Measurements from ENCODE around the gene EHD4.

The EHD4 gene

DNA sequence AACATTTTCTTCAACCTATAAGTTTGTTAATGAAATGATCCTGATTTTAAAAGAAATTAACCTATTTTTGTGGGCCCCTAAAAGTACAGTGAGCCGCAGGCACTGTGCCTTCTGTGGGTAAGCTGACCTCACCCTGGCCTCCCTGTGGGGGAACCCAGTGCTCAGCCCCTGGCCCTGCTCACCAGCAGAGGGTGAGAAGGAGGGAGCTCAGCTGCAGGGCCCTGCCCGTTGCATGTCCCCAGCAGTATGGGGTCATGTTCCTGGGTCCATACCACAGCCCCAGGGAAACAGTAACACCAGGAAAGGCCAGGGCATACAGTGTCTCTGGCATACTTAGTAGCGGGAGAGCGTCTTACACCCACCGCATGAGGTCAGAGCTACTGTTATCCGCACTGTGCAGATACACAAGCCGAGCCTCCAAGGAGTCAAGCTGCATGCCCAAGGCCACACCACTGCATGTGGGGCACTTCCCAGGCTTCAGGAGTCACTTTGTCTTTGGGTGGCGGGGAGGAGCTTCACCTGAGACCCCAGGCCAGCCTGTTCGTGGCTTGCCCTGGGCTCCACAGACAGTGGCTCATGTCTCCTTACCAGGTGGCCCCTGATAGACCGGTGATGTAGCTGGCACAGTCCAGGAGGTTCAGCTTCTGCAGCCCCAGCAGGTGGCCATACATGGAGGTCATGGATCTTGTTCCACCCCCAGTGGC lies 22.6 kb upstream of the EHD4 start:
- DNase-seq = no peak

DNA sequence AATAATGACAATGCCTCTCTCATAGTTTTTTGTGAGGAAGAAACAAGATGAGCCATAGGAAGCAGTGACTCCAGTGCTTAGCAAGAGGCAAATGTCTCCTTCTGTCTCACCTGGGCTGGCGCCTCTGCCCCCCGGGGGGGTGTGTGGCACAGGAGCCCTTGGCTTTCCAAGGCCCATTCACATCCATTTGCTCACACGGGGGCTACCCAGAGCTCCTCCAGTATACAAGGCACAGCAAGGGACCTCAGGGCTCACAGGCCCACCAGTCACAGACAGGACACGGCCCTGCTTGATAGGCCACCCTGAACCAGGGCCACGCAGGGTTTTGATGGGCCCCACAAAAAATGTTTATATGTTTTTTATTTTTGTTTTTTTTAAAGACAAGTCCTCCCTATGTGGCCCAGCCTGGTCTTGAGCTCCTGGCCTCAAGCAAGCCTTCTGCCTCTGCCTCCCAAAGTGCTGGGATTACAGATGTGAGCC lies 21.9 kb upstream of the EHD4 start:
- no peak for DNase-seq

DNA sequence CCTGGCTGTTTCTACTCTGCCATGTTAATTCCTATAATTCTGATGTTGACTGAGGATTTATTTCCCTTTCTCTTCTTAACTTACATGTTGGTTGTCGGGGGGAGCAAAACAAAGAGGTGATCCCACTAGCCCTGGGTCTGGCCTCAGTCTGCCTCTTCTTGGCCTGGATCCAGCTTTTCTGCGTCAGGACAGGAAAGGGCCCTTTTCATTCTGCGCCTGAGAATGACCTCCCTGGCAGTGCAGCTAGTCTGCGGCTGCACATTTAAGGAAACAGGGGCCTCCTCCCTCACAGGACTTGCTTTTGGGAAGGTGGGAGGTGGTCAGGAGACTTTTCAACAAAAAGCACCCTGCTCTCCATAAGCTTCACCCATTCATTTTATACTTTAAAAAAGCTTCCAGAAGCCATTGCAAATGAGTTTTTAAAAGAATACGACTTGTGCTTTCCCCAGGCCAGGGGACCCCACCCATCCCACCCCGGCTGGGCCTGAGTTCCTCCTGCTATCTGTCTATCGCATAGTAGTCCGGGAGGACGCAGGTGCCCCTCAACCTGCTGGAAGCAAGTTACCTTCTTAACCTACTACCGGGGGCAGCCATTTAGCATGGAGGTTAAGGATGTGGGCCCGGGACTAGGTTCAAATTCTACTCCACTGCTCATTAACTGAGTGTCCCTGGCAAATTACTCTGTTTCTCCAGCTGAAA lies 21.3 kb upstream of the EHD4 start:
- DNase-seq = no peak

DNA sequence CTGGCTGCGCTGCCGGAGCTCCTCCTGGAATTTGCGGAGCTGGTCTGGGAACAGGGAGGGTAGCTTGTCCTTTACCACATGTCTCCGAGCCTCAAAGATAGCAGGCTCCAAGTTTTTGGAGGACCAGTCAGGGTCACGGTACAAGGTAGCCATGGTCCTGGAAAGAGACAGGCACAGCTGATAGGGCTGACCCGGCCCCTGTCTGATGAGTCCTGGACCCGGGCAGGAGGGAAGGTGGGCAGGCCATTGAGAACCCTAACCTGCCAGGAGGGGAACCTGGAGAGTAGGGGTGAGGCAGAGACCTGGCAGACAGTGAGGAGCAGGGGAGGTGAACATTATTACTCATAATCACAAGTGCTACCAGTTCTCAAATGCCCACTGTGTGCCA lies 20.4 kb upstream of the EHD4 start:
- DNase-seq = no peak

DNA sequence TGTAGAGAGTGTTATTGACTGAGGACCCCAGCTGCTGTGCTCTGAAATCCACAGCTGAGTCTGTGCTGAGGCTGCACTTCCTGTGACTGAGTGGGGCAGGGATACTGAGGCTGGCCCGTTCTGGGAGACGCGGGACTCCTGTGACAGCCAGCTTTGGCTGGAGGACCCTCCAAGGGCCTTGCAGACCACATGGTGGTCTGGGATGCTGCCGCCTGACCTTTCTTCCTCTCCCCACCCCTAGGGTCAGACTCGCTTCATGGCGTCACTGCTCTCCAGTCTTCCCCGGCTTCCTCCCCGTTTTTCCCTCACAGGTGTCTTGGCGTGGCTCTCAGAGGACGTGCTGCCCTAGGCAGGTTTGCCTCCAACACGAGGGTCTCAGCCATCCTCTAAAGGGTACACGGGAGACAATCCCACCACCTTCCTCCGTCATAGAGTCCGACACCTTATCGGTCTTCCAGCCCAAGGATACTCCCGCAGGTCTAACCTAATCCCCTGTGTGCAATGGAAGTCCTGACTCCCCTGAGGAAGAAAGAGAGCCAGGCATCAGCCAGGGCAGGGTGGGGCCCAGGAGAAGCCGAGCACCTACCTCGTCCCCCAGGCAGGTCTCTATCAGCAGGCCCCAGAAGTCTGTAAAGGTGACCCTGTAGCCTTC lies 19.9 kb upstream of the EHD4 start:
- no peak for DNase-seq

DNA sequence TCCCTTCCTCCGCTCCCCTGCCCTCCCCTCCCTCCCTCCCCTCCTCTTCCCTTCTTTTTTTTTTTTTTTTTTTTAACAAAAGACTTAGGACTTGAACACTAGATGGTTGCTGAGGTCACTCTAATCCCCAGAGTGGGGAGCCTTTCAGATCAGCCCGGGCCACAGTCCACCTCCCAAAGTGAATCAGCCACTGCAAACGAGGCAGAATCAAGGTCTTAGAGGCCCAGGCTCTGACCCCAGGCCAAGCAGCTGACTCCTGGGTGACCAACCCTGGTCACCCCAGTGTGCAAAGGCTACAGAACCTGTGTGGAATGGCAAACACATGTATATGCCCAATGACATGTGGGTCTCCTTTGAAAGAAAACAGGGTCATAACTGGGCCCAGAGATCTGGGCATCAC lies 18.3 kb upstream of the EHD4 start:
- no peak for DNase-seq

GRCh38 chr15:41990243-41990605 lies 17.9 kb upstream of the EHD4 start:
- DNase-seq = no peak

- DNase-seq = peak; percentile 87
Measured at GRCh38 chr15:41989573-41990242, 17.4 kb upstream of the EHD4 start.

DNA sequence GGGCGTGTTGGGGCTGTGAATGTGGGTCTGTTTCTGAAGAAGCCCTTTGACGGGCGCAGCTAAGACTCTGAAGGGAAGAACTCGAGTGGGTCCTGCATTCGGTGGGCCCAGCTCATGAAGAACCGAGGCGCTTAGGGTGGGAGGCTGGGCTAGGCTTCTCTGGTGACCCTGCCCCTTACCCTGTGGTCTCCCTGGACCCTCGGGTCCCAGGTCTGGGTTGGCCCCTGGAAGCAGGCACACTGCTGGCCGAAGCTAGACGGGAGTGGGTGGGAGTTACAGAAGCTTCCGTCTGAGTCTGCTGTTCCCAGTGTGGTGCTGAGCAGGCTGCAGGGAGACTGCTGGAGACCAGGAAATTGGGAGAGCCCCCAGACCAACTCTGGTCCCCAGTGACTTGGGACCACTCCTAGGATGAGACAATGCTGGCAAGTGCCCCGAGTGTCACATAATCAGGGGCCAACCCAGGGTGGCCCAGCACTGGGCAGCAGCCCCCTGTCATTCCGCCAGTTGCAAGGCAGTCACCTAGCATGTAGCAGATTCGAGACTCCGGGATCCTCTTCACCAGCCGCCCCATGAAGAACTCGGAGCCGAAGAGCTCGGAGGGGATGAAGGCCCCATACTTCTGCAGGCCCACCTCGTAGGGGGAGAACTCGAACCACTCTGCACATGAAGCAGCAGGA lies 16.7 kb upstream of the EHD4 start:
- no peak for DNase-seq

DNA sequence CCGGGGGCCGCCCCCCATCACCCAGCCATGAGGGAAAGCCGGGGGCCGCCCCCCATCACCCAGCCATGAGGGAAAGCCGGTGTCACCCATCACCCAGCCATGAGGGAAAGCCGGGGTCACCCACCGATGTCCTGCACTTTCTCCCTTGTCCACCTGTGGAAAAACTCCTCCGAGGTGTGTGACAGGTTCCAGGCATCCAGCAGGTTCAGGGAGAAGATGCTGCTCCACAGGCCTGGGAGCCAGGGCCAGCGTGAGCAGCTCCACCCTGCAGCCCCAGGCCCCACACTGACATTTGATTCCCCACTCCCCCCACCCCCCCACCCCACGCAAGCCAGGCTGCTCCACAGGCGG lies 15.5 kb upstream of the EHD4 start:
- DNase-seq = no peak

GRCh38 chr15:41987246-41987924 lies 15.0 kb upstream of the EHD4 start:
- DNase-seq = no peak

- DNase-seq = no peak
Measured at GRCh38 chr15:41985236-41986160, 13.1 kb upstream of the EHD4 start.

- DNase-seq = no peak
Measured at GRCh38 chr15:41984622-41985021, 12.3 kb upstream of the EHD4 start.

DNA sequence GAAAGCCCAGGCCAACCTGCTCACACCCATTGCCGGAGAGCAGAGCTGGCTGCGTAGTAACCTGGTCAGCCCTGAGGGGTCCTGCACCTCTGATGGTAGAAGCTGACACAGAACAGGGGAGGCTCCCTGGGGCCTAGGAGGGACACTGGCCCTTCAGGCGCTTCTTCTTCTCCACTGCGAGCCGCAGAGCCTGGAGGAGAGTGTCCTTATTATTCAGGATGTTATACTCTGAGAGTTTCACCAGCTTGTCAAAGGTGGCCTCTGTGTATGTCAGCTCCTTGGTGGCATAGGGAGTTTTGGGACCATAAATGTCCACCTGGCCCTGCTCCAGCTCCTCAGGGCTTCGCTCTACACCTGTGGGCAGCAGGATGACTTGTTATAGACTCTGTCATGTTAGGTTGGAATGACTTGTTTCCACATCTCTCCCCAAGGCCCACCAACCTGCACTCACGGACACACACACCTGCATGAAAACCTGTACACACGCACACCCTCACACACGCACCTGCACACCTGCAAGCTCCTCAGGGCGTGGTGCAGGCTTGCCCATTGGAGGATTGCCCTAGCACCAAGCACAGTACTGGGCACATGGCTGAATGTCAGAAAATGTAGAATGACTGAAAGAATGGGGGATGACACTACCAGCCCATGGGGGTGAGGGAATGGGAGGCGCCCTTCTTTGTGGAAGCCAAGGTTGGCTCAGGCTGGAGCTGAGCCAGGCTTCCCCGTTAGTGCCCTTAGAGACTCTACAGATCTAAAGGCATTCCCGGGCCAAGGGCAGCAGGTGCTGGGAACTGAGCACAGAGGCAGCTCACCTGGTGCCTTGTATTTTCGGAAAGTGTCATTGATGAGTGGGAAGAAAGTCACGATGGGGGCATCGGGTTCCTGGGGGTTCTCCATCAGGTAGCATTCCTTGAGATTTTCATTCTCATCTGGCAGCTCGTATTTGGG lies 11.5 kb upstream of the EHD4 start:
- DNase-seq = no peak

- no peak for DNase-seq
Measured at GRCh38 chr15:41983221-41983620, 10.9 kb upstream of the EHD4 start.

GRCh38 chr15:41982133-41982930 lies 10.0 kb upstream of the EHD4 start:
- DNase-seq = no peak

- DNase-seq = no peak
Measured at GRCh38 chr15:41981371-41982132, 9.2 kb upstream of the EHD4 start.

GRCh38 chr15:41980654-41981323 lies 8.4 kb upstream of the EHD4 start:
- no peak for DNase-seq
